ENCODE measurements around the gene OBSL1.

- TF ChIP-seq POLR2A (IDR thresholded peaks at IDR 0.05; ENCODE audit: low read depth) (no peak), CTCF (IDR thresholded peaks at IDR 0.05) (no peak), POLR2AphosphoS5 (IDR thresholded peaks at IDR 0.05) (no peak)
Measured at GRCh38 chr2:219554350-219554749, 17.0 kb downstream of the OBSL1 start.
